Stimulated activated CD8-positive, alpha-beta memory T cell treated with anti-CD3 and anti-CD28 coated beads, Interleukin-15, amount 100 ng/mL, for 24 hours (primary cell): ENCODE data around the gene CRYL1.

Experiments
- DNase-seq: peaks from one replicate; pipeline ENCODE4 v3.0.0-alpha.2; 2020; ENCODE audit warnings: low read depth

CRYL1 gene

GRCh38 chr13:20494656-20495055 lies 31.0 kb downstream of the CRYL1 start:
- DNase-seq = no peak

- no peak for DNase-seq
Measured at GRCh38 chr13:20492641-20493040, 33.0 kb downstream of the CRYL1 start.

DNA sequence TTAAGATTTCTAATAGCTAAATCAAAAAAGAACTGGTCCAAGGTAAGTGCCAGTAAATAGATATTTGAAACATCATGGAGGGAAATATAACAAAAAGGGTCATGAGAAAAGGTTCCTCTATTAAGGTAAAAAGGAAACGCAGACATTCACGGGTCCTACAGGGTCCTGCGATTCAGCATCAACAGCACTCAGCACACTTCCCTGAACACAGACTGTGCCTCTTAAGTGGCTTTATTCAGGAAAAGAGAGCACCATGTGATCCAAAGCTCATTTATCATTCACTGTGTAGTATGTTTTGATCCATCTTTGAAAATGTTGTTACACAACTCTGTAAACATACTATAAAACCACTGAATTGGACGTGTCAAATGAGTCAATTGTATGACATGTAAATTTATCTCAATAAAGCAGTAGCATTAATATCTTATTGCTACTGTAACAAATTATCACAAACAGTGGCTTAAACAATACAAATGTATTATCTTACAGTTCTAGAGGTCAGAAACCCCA lies 33.7 kb downstream of the CRYL1 start:
- no peak for DNase-seq

GRCh38 chr13:20489185-20489820 lies 36.4 kb downstream of the CRYL1 start:
- no peak for DNase-seq

DNA sequence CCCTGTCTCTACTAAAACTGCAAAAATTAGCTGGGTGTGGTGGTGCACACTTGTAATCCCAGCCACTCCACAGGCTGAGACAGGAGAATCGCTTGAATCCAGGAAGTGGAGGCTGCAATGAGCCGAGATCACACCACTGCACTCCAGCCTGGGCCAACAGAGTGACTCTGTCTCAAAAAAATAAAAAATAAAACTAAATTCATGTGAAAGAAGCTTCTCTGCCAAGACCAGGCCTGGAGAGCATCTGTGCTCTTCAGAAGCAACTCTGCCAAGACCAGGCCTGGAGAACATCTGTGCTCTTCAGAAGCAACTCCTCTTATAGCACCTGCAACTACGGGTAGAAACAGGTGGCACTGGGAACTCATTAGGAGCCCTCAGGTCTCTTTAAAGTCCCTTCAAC lies 37.7 kb downstream of the CRYL1 start:
- no peak for DNase-seq

DNA sequence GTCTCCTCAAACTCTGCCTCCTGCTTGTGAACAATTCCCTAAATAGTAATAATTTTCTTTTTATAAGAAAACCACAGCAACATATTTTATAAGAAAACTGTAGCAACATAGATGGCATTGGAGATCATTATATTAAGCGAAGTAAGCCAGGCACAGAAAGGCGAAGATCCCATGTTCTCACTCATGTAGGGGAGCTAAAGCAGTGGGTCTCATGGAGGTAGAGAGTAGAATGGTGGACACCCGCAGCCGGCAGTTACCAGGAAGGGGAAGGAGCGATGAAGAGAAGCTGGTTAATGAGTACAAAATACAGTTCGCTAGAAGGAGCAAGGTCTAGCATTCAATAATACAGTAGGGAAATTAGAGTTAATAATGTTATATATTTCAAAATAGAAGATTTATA lies 42.9 kb downstream of the CRYL1 start:
- DNase-seq = no peak

DNA sequence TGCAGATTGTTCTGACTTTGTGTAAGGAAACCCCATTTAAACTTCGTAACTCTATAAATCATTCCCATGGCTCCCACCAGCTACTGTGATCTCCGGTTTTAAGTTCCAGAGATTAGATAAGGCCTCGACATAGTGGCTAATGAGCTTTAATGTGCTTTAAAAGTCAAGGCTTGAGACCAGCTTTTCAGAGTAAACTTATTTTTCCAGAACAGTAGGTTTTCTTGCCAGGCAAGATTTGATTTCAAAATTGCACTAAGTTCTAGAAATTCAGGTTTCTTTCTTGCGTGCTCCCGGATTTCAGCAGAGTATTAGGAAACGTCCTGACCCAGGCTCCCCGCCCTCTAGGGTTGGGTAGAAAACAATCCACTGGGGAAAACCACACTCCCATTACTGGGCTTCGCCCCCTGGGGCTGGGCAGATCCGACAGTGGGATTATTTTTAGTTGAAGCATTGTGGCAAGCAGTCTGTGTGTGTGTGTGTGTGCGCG lies 43.3 kb downstream of the CRYL1 start:
- DNase-seq = no peak

DNA sequence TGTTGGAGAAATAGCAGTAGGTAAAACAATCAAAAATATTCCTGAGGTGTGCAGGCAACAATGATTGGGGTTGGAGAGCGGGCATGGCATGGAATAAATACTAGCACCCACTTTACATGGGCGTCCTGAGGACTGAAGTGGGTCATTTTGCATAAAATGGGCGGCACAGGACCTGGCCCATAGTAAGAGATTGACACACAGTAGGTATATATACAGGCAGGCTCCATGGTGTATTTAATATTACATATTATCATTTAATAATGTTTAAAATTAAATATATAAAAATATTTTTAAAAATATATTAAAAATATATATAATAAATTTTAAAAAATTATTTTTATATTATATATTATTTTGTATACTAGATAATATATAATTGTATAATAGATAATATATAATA lies 48.3 kb downstream of the CRYL1 start:
- DNase-seq = no peak

DNA sequence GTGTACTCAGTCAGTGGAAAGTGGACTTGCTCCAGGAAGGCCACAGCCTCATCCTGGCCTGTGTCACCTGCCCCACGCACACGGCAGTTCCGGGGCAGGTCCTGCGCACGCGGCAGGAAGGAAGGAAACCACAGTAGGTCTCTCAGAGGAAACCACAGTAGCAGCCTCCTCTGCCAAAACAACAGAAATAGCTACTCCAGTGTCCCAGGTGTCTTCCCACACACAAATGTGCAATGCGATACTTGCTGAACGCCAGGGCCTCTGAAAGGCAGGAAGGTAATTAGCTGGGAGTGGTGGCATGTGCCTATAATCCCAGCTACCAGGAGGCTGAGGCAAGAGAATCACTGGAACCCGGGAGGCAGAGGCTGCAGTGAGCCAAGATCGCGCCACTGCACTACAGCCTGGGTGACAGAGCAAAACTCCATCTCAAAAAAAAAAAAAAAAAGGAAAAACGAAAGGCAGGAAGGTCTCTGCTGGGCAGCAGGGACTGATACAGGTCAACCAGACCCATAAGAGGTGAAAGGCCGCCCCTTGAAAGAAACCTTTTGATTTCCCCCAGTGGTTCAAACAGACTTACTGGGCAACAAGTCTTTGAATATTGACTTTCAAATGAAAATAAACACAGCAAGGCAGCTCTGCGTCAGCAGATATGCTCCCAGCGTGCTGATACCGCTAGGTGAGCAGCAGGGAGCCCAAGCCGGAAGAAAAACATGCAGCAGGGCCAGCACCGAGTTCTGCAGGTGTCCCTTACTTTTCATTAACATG lies 49.5 kb downstream of the CRYL1 start:
- DNase-seq = peak; percentile 15

- no peak for DNase-seq
Measured at GRCh38 chr13:20474515-20474914, 51.1 kb downstream of the CRYL1 start.

DNA sequence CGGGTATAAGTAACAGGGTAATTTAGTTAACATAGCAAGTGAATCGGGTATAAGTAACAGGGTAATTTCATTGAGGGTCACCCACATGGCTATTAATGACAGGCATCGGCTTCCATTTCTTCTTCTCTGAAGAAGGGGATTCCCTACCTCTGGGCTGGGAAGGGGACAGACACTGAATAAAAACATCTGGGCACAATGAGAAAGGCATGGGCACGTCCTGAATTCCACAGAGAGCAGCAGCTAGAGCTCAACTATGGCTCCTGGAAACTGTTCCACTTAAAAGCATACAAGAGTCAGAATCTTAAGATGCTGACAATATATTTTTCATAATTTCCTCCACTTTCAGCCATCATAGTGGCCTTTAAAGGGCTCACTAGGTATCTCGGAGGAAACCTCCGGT lies 51.8 kb downstream of the CRYL1 start:
- DNase-seq = no peak

GRCh38 chr13:20473139-20473538 lies 52.5 kb downstream of the CRYL1 start:
- no peak for DNase-seq

DNA sequence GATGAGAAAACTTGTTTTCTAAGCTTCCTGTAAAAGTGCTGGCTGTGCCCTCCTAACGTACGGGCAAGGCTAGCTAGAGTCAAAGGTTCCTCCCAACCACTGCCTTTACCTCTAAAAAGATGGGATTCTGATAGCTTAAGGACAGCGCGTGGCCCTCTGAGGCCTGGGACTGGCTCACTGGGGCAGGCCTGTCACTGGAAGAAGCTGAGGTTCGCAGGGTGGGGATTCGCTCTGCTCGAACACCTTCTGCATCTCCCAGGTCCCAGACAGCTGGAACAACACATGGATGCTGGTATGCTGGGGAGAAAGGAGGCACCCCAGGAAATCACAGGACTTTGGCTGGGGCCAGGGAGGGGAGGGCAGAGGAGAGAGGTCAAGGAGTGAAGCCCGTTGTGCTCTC lies 53.1 kb downstream of the CRYL1 start:
- no peak for DNase-seq

DNA sequence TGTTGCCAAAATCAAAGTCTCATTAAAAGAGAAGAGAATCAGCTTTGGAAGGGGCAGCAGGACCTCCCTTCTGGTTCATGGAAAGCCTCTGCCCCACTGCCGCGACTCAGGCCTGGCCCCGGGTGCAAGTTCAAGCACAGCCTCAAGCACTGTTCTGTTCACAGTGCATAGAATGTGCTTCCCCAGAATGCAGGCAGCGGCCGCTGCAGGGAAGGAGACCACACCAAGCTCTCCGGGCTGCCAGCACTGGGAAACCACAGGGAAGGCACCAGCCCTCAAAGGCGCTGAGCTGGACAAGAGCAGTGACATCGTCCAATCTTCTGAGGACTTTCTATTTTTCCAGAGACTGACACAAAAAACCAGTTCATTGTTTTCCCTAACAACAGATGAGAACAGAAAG lies 55.5 kb downstream of the CRYL1 start:
- no peak for DNase-seq

DNA sequence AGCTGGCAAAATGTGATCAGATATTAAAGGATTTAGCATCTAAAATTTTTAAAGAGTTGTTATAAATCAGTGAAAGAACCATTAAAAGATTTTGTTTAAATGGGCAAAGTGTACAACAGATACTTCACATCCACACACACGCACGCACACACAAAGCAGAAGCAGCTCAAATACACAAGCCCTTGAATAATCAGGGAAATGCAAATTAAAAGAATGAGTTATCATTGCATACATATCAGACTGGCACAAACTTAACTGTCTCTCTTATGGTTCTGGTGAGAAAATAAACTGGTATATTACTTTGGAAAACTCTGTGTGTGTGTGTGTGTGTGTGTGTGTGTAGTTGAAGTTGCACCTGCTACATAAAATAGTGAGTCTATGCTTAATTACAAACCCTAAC lies 59.3 kb downstream of the CRYL1 start:
- no peak for DNase-seq

DNA sequence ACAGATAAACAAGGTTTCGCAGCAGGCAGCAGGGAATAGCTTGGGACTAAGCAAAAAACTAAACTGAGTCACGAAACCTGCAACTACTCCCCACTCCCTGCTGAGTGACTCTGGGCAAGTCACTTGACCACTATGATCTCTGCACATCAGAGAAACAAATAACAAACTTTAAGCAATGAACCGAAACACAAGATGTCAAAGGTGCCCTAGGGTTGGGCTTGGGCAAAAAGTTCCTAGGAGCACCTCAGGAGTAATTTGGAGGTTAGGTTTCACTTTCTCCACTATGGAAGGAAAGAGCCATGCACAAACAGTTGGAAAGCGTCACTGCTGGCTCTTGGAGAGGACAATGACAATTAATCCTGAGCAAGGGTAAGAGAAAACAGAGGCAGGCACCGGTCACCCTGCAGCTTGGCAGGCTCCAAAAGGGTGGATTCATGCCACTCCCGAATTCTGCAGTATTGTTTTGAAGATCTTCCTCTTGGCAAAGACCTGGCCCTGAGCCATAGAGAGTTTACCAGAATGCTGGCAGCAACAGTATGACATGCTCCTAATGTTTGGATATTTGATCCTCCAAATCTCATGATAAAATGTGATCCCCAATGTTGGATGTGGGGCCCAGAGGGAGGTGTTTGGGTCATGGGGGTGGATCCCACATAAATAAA lies 60.3 kb downstream of the CRYL1 start:
- no peak for DNase-seq

DNA sequence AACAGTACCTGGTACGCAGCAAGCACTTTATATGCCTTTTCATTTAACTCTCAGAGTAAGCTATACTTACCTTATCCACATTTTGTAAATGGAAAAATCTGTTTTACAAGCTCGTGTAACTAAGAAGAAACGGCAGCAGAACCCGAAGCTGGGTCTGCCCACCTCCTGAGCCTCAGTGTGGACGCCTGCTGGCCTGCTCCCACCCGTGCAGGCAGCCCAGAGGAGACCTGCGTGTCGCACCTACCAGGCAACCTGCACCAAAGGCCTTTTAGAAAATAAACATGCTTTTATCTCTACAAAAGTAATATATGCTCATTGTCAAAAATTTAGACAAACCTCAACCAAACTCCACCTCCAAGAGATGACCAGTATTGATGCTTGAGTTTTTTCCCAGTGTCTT lies 62.7 kb downstream of the CRYL1 start:
- no peak for DNase-seq

GRCh38 chr13:20462533-20462915 lies 63.1 kb downstream of the CRYL1 start:
- DNase-seq = no peak

DNA sequence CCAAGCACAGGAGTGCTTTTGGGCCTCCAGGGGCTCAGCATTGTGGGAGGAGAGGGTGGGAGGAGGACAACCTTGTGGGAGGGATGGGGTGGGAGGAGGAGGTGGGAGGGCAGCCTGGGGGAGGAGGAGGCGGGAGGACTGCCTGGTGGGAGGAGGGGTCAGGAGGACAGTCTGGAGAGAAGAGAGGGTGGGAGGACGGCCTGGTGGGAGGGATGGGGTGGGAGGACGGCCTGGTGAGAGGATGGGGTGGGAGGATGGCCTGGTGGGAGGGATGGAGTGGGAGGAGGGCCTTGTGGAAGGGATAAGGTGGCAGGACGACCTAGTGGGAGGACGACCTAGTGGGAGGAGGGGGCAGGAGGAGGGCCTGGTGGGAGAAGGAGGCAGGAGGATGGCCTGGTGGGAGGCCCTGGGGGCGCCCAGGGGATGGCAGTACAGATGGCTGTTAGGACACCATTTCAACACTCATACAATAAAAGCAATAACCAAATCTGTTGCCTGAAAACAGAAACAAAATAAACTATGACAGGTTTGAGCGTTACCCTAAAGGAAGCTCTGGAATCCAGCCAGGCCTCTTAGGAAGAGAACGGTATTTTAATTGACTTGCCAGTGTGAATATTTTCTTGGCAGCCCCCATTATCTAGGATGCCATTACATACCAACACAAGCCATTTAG lies 63.7 kb downstream of the CRYL1 start:
- no peak for DNase-seq

- no peak for DNase-seq
Measured at GRCh38 chr13:20461481-20461859, 64.2 kb downstream of the CRYL1 start.

DNA sequence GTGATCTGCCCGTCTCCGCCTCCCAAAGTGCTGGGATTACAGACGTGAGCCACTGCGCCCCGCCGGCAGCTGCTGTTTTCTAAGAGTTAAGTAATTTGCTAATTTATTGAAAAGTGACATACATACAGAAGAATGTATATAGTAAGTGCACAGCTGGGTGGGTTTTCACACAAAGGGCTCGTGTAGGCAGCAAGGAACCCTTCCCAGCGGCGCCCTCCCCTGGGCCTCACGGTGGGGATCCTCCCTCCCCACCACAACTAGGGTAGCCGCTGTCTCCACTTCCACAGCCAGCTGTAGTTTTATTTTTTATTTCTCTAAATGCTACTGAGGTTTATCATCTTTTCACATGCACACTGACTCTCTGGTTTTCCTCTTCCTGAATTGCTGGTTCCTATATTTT lies 64.9 kb downstream of the CRYL1 start:
- DNase-seq = no peak

GRCh38 chr13:20457670-20458069 lies 68.0 kb downstream of the CRYL1 start:
- DNase-seq = no peak

DNA sequence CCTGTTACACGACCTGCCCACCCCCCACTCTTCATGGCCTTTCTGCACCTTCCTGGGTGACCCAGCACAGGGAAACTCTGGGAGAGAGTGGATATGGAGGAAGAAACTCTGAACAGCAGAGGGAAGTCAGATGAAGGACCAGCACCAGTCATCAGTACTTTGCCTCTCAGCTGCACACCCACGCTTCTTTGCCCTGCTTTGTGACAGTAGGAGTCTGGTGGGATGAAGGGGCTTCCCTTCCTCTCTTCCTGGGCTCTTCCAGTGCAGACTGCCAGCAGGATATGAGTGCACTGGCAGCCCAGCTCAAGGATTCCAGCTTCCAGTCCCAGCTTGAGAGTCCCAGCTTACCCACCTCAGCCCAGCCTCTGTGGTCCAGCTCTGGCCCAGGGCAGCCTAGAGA lies 68.9 kb downstream of the CRYL1 start:
- DNase-seq = no peak
